DOHH2 (cell line): ENCODE data around the gene CDHR3.

Experiments
- H3F3A ChIP-seq: fragments of 200-600 bp; sonication (generic), shearing (Covaris generic); 2 replicates; pipeline ENCODE4 v1.6.0; 2016; ENCODE audit warnings: antibody characterized with exemption, mild to moderate bottlenecking; ENCODE audit not compliant: control insufficient read depth, insufficient read depth
- H3K27ac ChIP-seq: fragments of 200-600 bp; sonication (generic); 2 replicates; pipeline ENCODE4 v1.5.1; 2014; ENCODE audit warnings: low read depth, mild to moderate bottlenecking, low read length, moderate library complexity
- H3K27me3 ChIP-seq: fragments of 200-600 bp; sonication (generic); 2 replicates; pipeline ENCODE4 v1.6.1; 2014; ENCODE audit warnings: mild to moderate bottlenecking, low read length, mixed read lengths; ENCODE audit not compliant: control insufficient read depth
- H3K36me3 ChIP-seq: fragments of 200-600 bp; sonication (generic); 2 replicates; pipeline ENCODE4 v1.6.1; 2014; ENCODE audit warnings: mild to moderate bottlenecking, low read length, moderate library complexity, mixed read lengths; ENCODE audit not compliant: control insufficient read depth
- H3K4me1 ChIP-seq: fragments of 200-600 bp; sonication (generic); 2 replicates; pipeline ENCODE4 v1.6.1; 2014; ENCODE audit warnings: mild to moderate bottlenecking, low read length, mixed read lengths; ENCODE audit not compliant: control insufficient read depth
- H3K4me2 ChIP-seq: fragments of 200-600 bp; sonication (generic); 2 replicates; pipeline ENCODE4 v1.6.0; 2014; ENCODE audit warnings: mild to moderate bottlenecking, low read length, moderate library complexity
- H3K4me3 ChIP-seq: fragments of 200-600 bp; sonication (generic); 2 replicates; pipeline ENCODE4 v1.5.1; 2014; ENCODE audit warnings: mild to moderate bottlenecking, low read length, mixed read lengths
- H3K79me2 ChIP-seq: fragments of 200-600 bp; sonication (generic); 2 replicates; pipeline ENCODE4 v1.6.1; 2014; ENCODE audit warnings: mild to moderate bottlenecking, low read length, mixed read lengths; ENCODE audit not compliant: control insufficient read depth
- H3K9me2 ChIP-seq: fragments of 200-600 bp; sonication (generic); replicated peaks from 2 replicates; pipeline ENCODE4 v1.6.1; 2014; ENCODE audit warnings: mild to moderate bottlenecking, low read length, mixed read lengths; ENCODE audit not compliant: control insufficient read depth
- H3K9me3 ChIP-seq: fragments of 200-600 bp; sonication (generic); 2 replicates; pipeline ENCODE4 v1.6.1; 2014; ENCODE audit warnings: antibody characterized with exemption, low read length, mixed read lengths; ENCODE audit not compliant: control insufficient read depth, insufficient read depth
- H4K20me1 ChIP-seq: fragments of 200-600 bp; sonication (generic); 2 replicates; pipeline ENCODE4 v1.6.0; 2014; ENCODE audit warnings: low read depth, mild to moderate bottlenecking, antibody characterized with exemption, low read length, moderate library complexity; ENCODE audit not compliant: control insufficient read depth, insufficient read depth
- EZH2phosphoT487 ChIP-seq: fragments of 200-600 bp; sonication (generic); IDR thresholded peaks from 2 replicates; pipeline ENCODE4 v1.6.1; 2017; ENCODE audit warnings: borderline replicate concordance, mild to moderate bottlenecking, antibody characterized with exemption, low read length, moderate library complexity, mixed read lengths
- TF ChIP-seq, protein P1 (sequence below): fragments of 200-600 bp; sonication (generic); IDR thresholded peaks from one replicate; pipeline ENCODE4 v1.5.1; 2014; ENCODE audit warnings: antibody characterized with exemption, mild to moderate bottlenecking, low read depth, low read length; ENCODE audit not compliant: poor library complexity, severe bottlenecking

Gene CDHR3

DNA sequence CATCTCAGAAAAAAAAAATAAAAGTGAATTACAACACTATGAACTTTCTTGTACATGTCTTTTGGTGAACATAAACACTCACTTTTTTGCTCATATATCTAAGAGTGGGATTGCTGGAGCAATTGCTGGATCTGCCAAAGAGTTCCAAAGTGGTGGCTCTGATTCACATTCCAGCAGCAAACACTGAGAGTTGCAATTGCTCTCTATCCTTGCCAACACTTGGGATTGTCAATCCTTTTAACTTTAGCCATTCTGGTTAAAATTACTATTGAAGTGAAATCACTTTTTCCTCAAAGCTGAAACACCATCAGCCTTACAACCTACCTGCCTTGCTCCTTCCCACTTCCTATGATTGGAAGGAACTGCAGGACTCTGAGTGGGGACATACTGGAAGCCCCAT lies 70.7 kb downstream of the CDHR3 start:
- no peak overlapping the region for H3K4me2 ChIP-seq
- 0 out of 2 replicates have a peak, but pooled peaks cover 7% of the 10 kb centered on the region for H3K9me3 ChIP-seq
- H3K36me3 ChIP-seq: no peaks in the 10 kb centered on the region
- no peaks in the 10 kb centered on the region for H3F3A ChIP-seq
- H3K4me1 ChIP-seq: peaks cover 44% of the 10 kb centered on the region
- H3K79me2 ChIP-seq: no peaks in the 10 kb centered on the region
- no peak overlapping the region for H3K27ac ChIP-seq
- H4K20me1 ChIP-seq: no peaks in the 10 kb centered on the region
- no peaks in the 10 kb centered on the region for H3K27me3 ChIP-seq
- TF ChIP-seq, protein P1, sequence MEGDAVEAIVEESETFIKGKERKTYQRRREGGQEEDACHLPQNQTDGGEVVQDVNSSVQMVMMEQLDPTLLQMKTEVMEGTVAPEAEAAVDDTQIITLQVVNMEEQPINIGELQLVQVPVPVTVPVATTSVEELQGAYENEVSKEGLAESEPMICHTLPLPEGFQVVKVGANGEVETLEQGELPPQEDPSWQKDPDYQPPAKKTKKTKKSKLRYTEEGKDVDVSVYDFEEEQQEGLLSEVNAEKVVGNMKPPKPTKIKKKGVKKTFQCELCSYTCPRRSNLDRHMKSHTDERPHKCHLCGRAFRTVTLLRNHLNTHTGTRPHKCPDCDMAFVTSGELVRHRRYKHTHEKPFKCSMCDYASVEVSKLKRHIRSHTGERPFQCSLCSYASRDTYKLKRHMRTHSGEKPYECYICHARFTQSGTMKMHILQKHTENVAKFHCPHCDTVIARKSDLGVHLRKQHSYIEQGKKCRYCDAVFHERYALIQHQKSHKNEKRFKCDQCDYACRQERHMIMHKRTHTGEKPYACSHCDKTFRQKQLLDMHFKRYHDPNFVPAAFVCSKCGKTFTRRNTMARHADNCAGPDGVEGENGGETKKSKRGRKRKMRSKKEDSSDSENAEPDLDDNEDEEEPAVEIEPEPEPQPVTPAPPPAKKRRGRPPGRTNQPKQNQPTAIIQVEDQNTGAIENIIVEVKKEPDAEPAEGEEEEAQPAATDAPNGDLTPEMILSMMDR: no peak
- H3K9me2 ChIP-seq: no peaks in the 10 kb centered on the region
- no peak overlapping the region for H3K4me3 ChIP-seq

DNA sequence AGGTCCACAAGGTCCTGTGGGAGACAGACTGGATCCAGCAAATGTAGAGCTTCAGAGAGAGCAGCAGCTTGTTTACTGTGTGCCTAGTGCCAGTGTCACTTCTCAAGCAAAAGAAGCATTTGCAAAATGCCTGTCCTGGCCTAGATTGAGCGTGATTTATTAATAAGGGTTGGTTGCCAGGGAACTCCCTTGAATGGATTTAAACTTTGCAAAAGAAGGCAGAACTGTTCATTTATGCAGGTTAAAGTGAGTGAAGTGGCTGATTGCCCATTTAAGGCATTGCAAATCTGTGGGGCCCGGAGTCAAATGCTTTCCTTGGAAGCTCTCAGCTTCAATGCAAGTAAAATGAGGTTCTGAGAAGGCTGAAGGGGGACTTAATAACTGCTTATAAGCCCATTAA lies 71.3 kb downstream of the CDHR3 start:
- TF ChIP-seq, protein P1: no peak
- TF ChIP-seq EZH2phosphoT487: no peak
- no peak overlapping the region for H3K27ac ChIP-seq
- H3K79me2 ChIP-seq: no peaks in the 10 kb centered on the region
- H3F3A ChIP-seq: no peaks in the 10 kb centered on the region
- peaks cover 38% of the 10 kb centered on the region for H3K4me1 ChIP-seq
- H4K20me1 ChIP-seq: no peaks in the 10 kb centered on the region
- no peak overlapping the region for H3K4me3 ChIP-seq
- H3K9me3 ChIP-seq: 0 out of 2 replicates have a peak, but pooled peaks cover 7% of the 10 kb centered on the region
- H3K27me3 ChIP-seq: no peaks in the 10 kb centered on the region
- no peaks in the 10 kb centered on the region for H3K36me3 ChIP-seq
- no peak overlapping the region for H3K4me2 ChIP-seq
- no peaks in the 10 kb centered on the region for H3K9me2 ChIP-seq

DNA sequence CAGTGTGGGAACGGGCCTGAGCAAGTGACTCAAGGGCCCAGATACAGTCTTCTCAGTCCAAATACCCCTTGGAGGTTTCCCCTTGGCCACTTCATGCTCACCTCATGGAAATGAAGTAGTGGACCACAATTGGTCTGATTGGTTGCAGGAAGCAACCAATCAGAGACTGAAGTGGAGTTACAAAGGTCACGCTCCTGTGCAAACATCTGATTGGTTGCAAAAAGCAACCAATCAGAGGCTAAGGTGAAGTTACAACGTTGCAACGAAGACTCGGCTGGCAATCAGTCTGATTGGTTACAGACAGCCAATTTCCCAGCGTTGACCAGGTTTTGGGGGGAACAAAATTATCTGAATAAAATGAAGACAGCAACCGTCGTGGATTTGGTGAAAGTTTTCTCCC lies 72.5 kb downstream of the CDHR3 start:
- Histone ChIP-seq H3K4me1 (peaks cover 26% of the 10 kb centered on the region), H3K79me2 (no peaks in the 10 kb centered on the region), H3K9me3 (0 out of 2 replicates have a peak, but pooled peaks cover 7% of the 10 kb centered on the region), H3F3A (no peaks in the 10 kb centered on the region), H3K4me2 (no peak overlapping the region), H3K36me3 (no peaks in the 10 kb centered on the region), H4K20me1 (no peaks in the 10 kb centered on the region), H3K27ac (no peak overlapping the region), H3K4me3 (no peak overlapping the region), H3K27me3 (no peaks in the 10 kb centered on the region), H3K9me2 (no peaks in the 10 kb centered on the region)
- TF ChIP-seq EZH2phosphoT487: no peak
- TF ChIP-seq, protein P1: no peak

DNA sequence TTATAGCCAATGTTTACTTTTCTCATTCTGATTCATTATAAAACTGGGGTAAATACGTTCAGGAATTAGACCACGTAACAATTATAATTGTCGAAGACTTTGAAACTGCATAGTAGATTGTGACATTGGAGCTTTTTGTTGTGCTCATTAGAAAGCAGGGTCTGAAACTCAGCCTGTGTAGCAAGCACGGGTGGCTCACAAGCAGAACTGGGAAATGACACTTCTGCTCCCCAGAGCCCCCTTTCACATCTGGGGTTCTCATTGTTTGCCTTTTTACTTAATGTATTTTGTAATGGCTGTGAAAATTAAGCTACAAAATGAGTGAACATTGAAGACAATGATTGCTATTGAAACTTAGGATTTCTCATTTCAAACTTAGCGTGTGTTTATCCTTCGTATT lies 72.9 kb downstream of the CDHR3 start:
- TF ChIP-seq, protein P1: no peak
- TF ChIP-seq EZH2phosphoT487: no peak
- no peaks in the 10 kb centered on the region for H3K36me3 ChIP-seq
- H4K20me1 ChIP-seq: no peaks in the 10 kb centered on the region
- H3K9me3 ChIP-seq: 0 out of 2 replicates have a peak, but pooled peaks cover 7% of the 10 kb centered on the region
- no peak overlapping the region for H3K4me3 ChIP-seq
- H3K27me3 ChIP-seq: no peaks in the 10 kb centered on the region
- H3K9me2 ChIP-seq: no peaks in the 10 kb centered on the region
- peaks cover 24% of the 10 kb centered on the region for H3K4me1 ChIP-seq
- H3K27ac ChIP-seq: no peak overlapping the region
- H3K4me2 ChIP-seq: no peak overlapping the region
- no peaks in the 10 kb centered on the region for H3F3A ChIP-seq
- H3K79me2 ChIP-seq: no peaks in the 10 kb centered on the region
